ENCODE data around the gene GGTLC1. TPM values are rescaled to one million over a fixed set of nuclear protein-coding genes. Genes with fewer than 3 reads are reported as not detected.
"Not testable (repeated sequence)": the region's sequence is repeated elsewhere in the genome, so short reads cannot be mapped to it uniquely, and the experiment has no call there.

The GGTLC1 gene
- total RNA-seq, 2 donors from 2014 or later, result not detected

DNA sequence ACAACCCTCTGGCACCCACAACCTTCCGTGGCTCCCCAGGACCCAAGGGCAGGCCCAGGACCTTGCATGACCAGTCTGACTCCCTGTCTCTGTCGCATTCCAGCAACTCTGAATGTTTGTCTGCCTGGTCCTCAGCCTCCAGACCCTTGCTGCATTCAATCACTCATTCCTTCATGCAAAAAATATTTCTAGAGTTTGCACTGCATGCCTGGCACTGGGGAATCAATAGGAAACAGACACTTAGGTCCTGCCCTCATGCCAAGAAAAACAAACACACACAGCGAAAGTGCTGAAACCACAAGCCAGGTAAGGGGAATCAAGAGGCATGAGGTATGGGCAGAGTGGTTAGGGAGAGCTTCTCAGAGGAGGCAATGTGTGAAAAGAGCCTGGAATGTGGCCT is 1.9 kb downstream of the GGTLC1 start:
- DNase-seq; H3K27ac Mint-ChIP-seq; H3K36me3 Mint-ChIP-seq (ENCODE audit: low read depth); H3K4me3 Mint-ChIP-seq; ATAC-seq; H3K27me3 Mint-ChIP-seq; H3K4me1 Mint-ChIP-seq; H3K9me3 ChIP-seq (ENCODE audit: control insufficient read depth, low read length, poor library complexity, severe bottlenecking): not testable (repeated sequence)

DNA sequence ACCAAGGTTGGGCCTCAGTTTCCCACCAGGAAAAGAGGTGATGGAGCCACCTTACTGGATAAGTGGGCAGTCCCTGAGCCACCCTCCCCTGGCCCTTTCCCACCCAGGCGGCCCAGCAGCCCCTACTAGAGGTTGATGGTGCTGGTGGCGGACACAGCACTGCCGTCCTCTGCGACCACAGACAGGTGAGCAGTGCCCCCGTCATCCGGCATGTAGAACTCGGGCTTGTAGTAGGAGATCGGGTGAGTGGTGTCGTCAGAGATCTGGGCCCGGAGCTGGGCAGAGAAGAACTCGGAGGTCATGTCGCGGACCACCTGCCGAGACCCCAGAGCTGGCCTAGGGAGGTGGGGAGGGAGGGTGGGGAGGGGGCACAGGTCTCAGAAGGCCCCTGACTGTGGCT is 2.3 kb downstream of the GGTLC1 start:
- not testable (repeated sequence) for DNase-seq; H3K4me3 Mint-ChIP-seq; H3K36me3 Mint-ChIP-seq (ENCODE audit: low read depth); H3K4me1 Mint-ChIP-seq; H3K27ac Mint-ChIP-seq; ATAC-seq; H3K9me3 ChIP-seq (ENCODE audit: control insufficient read depth, low read length, poor library complexity, severe bottlenecking); H3K27me3 Mint-ChIP-seq

DNA sequence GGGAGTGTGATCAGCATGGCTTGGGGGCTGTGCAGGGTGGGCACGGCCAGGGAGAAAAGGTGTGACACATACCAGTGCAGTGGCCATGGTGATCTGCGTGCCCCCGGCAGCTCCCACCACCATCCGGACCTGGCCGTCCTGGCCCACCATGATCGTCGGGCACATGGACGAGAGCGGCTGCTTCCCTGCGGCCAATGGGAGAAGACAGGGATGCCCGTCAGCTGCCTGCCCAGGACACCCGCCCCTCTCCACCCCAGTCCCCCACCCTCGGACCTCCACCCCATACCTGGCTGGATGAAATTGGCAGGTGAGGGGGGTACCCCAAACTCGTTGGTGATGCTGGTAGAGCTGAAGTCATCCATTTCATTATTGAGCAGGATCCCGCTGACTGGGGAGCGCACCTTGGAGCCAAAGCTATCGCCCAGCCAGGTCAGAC is 2.8 kb downstream of the GGTLC1 start:
- H3K4me3 Mint-ChIP-seq; H3K27me3 Mint-ChIP-seq; H3K27ac Mint-ChIP-seq; H3K9me3 ChIP-seq (ENCODE audit: control insufficient read depth, low read length, poor library complexity, severe bottlenecking); DNase-seq; H3K4me1 Mint-ChIP-seq; H3K36me3 Mint-ChIP-seq (ENCODE audit: low read depth); ATAC-seq: not testable (repeated sequence)

- H3K4me1 Mint-ChIP-seq; H3K27me3 Mint-ChIP-seq; H3K9me3 ChIP-seq (ENCODE audit: control insufficient read depth, low read length, poor library complexity, severe bottlenecking); H3K27ac Mint-ChIP-seq; DNase-seq; H3K4me3 Mint-ChIP-seq; ATAC-seq; H3K36me3 Mint-ChIP-seq (ENCODE audit: low read depth): not testable (repeated sequence)
Observed at GRCh38 chr20:23985066-23985789, 3.4 kb downstream of the GGTLC1 start.

GRCh38 chr20:23984476-23985023 is 4.0 kb downstream of the GGTLC1 start:
- H3K4me1 Mint-ChIP-seq; H3K27me3 Mint-ChIP-seq; H3K9me3 ChIP-seq (ENCODE audit: control insufficient read depth, low read length, poor library complexity, severe bottlenecking); DNase-seq; H3K27ac Mint-ChIP-seq; H3K4me3 Mint-ChIP-seq; ATAC-seq; H3K36me3 Mint-ChIP-seq (ENCODE audit: low read depth): not testable (repeated sequence)

GRCh38 chr20:23982112-23983018 is 6.2 kb downstream of the GGTLC1 start:
- DNase-seq; H3K9me3 ChIP-seq (ENCODE audit: control insufficient read depth, low read length, poor library complexity, severe bottlenecking); H3K36me3 Mint-ChIP-seq (ENCODE audit: low read depth); H3K4me3 Mint-ChIP-seq; H3K27me3 Mint-ChIP-seq; H3K4me1 Mint-ChIP-seq; H3K27ac Mint-ChIP-seq; ATAC-seq: not testable (repeated sequence)

DNA sequence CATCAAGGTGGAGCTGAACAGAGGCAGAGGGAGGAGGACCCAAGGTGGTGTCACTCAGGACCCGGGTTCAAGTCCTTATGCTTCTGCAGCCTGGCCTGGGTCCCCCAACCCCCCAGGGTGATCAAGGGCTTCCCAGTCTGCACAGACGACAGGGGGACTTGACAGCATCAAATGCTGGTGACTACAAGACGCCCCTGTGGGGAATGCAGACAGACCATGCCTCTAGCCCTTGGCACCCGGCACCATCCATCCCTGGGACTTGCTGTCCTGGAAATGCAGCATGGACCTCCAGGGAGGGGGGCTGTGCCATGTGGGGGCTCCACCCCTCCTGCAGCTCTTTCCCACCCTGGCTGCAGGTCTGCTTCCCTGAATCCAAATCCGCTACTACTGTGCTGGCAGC is 7.1 kb downstream of the GGTLC1 start:
- H3K27me3 Mint-ChIP-seq; ATAC-seq; H3K36me3 Mint-ChIP-seq (ENCODE audit: low read depth); H3K27ac Mint-ChIP-seq; DNase-seq; H3K4me1 Mint-ChIP-seq; H3K9me3 ChIP-seq (ENCODE audit: control insufficient read depth, low read length, poor library complexity, severe bottlenecking); H3K4me3 Mint-ChIP-seq: not testable (repeated sequence)

- DNase-seq, result not testable (repeated sequence)
Observed at GRCh38 chr20:23981014-23981413, 7.6 kb downstream of the GGTLC1 start.

GRCh38 chr20:23979899-23980811 is 8.4 kb downstream of the GGTLC1 start:
- H3K27ac Mint-ChIP-seq; H3K4me1 Mint-ChIP-seq; ATAC-seq; H3K36me3 Mint-ChIP-seq (ENCODE audit: low read depth); H3K27me3 Mint-ChIP-seq; DNase-seq; H3K4me3 Mint-ChIP-seq; H3K9me3 ChIP-seq (ENCODE audit: control insufficient read depth, low read length, poor library complexity, severe bottlenecking): not testable (repeated sequence)

More at GRCh38 chr20:23981014-23981413, 7.6 kb downstream of the GGTLC1 start:
- not testable (repeated sequence) for H3K4me3 Mint-ChIP-seq; H3K27me3 Mint-ChIP-seq; H3K4me1 Mint-ChIP-seq; H3K36me3 Mint-ChIP-seq (ENCODE audit: low read depth); H3K9me3 ChIP-seq (ENCODE audit: control insufficient read depth, low read length, poor library complexity, severe bottlenecking); H3K27ac Mint-ChIP-seq; ATAC-seq

- ATAC-seq; DNase-seq; H3K4me1 Mint-ChIP-seq; H3K27ac Mint-ChIP-seq; H3K27me3 Mint-ChIP-seq; H3K4me3 Mint-ChIP-seq; H3K9me3 ChIP-seq (ENCODE audit: control insufficient read depth, low read length, poor library complexity, severe bottlenecking); H3K36me3 Mint-ChIP-seq (ENCODE audit: low read depth): not testable (repeated sequence)
Observed at GRCh38 chr20:23979380-23979779, 9.2 kb downstream of the GGTLC1 start.

DNA sequence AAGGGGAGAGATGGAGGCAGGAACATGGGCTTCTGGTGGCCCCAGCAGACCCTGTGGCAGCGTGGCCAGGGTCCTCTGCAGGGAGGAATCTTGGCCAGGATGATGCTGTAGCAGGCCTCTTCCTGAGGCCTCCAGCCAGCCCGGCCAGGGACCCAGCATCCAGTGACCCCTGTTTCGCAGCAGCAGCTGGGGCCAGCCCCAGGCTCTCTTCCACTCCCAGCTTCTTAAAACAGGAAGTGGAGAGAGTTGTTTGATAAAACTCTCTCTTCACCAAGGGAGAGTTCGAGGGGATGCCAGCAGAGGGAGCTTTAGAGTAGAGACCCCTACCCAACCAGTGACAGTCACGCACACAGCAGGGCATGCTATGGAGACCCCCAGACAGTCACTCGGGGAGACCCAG is 10.1 kb downstream of the GGTLC1 start:
- H3K27ac Mint-ChIP-seq; DNase-seq; H3K36me3 Mint-ChIP-seq (ENCODE audit: low read depth); ATAC-seq; H3K9me3 ChIP-seq (ENCODE audit: control insufficient read depth, low read length, poor library complexity, severe bottlenecking); H3K4me3 Mint-ChIP-seq: not testable (repeated sequence)
- peaks cover 10% of the 10 kb centered on the region for H3K4me1 Mint-ChIP-seq
- H3K27me3 Mint-ChIP-seq, result peaks cover 15% of the 10 kb centered on the region

GRCh38 chr20:23974966-23975365 is 13.6 kb downstream of the GGTLC1 start:
- H3K36me3 Mint-ChIP-seq (ENCODE audit: low read depth), result peaks cover 2% of the 10 kb centered on the region
- H3K27ac Mint-ChIP-seq, result no peak overlapping the region
- DNase-seq (no peak), ATAC-seq (no peak)
- peaks cover 7% of the 10 kb centered on the region for H3K4me1 Mint-ChIP-seq
- H3K9me3 ChIP-seq (ENCODE audit: control insufficient read depth, low read length, poor library complexity, severe bottlenecking), result no peaks in the 10 kb centered on the region
- no peak overlapping the region for H3K4me3 Mint-ChIP-seq
- peaks cover 20% of the 10 kb centered on the region for H3K27me3 Mint-ChIP-seq
